TTC549 (cell line): Measurements from ENCODE around the gene PNISR.
"Not testable (repeated sequence)": the region's sequence is repeated elsewhere in the genome, so short reads cannot be mapped to it uniquely, and the experiment has no call there.

Source experiments
- FAIRE-seq: peaks from 2 replicates; lab custom pipeline; 2012; peaks lifted over from hg19 to GRCh38; lab: Jason Lieb, UNC

Gene PNISR, protein sequence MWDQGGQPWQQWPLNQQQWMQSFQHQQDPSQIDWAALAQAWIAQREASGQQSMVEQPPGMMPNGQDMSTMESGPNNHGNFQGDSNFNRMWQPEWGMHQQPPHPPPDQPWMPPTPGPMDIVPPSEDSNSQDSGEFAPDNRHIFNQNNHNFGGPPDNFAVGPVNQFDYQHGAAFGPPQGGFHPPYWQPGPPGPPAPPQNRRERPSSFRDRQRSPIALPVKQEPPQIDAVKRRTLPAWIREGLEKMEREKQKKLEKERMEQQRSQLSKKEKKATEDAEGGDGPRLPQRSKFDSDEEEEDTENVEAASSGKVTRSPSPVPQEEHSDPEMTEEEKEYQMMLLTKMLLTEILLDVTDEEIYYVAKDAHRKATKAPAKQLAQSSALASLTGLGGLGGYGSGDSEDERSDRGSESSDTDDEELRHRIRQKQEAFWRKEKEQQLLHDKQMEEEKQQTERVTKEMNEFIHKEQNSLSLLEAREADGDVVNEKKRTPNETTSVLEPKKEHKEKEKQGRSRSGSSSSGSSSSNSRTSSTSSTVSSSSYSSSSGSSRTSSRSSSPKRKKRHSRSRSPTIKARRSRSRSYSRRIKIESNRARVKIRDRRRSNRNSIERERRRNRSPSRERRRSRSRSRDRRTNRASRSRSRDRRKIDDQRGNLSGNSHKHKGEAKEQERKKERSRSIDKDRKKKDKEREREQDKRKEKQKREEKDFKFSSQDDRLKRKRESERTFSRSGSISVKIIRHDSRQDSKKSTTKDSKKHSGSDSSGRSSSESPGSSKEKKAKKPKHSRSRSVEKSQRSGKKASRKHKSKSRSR

DNA sequence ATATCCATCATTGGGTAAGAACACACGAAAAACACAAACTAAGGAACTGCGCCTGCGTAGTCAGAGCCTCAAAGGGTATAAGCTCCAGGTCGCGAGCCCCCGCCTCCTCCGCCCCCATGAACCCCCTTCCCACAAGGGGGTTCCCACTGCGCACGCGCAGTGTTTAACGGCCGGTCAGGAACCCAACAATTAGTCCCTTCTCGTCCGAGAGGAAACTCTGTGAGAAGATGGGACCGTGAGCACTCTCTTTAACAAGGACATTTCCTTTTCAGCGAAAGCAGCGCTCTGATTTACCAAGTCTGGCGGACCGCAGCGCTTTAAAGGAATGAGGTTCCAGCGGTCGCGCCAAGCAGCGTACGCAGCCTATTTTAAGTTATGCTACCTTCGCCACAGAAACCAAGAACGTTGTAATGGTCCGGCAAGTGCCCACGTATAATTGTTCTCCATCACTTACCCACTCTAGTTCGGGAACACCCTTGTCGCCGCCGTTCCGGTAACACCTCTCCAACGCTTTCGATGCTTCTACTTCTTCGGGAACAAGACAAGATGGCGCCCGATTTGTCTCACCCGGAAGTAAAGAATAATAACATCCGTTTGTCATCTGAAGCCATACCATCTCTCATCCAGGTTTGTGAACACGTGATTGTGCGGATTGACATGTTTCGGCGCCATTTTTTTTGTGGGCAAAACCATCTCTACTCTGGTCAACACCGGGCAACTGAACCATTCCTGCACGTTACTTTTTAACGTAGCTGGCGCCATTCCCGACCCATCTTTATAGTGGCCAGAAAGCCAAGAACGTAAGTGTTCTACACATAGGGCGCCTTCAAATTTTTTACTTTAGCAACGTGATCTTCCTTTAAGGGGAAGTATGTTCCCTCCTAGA is at the start of gene PNISR:
TSS of gene PNISR (minus strand) at position 548 of the 886 bp plus-strand sequence. CDS start 10,649 bp downstream, outside the sequence.
- peak; percentile 91 for FAIRE-seq

DNA sequence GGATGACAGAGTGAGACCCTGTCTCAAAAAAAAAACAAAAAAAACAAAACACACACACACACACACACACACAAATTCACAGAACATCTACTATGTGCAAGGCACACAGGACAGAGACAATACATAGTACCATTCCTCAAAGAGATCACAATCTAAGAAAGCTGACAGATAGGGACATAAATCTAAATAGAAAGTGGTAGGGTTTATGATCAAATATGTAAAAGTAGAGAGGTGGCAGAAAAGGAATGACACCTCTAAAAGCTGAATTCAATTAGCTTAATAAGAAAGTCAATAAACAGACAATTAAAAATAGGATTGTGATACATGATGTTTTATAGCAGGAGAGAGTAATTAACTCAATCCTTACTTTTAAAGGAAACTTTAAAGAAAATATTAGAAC is 48.6 kb upstream of the PNISR start:
- no peak for FAIRE-seq

DNA sequence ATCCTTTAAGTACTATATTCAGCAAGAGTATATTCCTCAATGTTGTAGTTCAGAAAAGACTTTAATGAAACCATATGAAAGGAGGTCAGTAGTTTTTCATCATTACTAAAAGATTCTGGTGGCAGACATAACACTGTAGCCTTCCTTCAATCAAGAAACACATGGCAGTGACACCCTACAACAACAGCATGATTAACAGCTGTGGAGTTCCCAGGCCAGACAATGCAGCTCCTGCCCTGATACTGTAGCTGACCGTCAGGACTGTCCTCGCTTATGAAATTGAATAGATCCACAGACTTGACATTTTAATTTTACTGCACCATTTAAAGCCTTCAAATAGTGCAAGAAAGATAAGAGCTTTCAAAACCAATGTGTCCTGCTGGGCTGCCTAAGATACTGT is 46.5 kb upstream of the PNISR start:
- no peak for FAIRE-seq

DNA sequence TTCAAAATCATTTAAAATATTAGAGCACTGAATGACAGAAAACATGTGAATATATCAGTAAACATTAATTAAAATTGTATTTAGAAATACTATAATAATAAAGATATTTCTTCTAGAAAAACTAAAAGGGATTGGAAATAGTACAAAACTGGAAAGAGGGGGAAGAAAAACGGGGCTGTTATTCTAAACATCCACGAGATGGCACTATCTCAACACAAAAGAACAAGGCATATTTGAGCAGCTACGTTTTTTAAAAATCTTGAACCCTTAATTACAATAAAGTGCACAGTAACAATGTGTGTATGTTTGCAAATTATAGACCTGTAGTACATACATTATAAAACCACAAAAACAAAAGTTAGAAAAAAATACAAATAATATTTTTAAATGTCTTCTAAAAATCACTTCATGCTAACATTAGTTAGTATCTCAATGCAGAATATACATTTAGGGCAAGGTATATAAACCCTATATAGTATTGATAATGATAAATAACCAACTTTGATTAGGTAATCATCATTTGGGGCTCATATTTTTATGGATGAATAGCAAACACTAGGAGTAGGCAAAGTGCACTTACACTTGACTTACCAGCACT is 42.5 kb upstream of the PNISR start:
- peak; percentile 97 for FAIRE-seq

DNA sequence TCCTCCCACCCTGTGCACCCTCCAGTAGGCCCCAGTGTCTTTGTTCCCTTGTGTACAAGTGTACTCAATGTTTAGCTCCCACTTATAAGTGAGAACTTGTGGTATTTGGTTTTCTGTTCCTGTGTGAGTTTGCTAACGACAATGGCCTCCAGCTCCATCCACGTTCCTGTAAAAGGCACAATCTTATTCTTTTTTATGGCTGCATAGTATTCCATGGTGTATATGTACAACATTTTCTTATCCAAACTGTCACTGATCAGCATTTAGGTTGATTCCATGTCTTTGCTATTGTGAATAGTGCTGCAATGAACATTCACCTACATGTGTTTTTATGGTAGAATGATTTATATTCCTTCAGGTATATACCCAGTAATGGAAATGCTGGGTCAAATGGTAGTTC is 34.0 kb upstream of the PNISR start:
- FAIRE-seq, result not testable (repeated sequence)

DNA sequence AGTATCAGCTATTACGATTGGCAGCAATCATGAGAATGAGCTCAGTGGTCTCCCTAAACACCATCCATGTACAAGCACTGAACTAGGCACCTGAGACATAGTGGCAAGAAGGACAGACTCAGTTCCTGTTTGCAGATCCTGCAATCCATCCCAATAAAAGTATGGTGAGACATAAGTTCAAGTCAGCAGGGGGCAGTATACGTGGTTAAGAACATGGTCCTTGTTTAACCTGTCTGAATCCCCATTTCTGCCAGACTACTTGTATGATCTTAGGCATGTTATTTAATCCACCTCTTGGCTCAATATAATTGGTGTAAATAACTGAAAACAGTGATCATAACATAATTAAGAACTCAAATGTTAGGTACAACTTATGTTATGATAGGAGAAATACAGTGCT is 33.2 kb upstream of the PNISR start:
- no peak for FAIRE-seq

DNA sequence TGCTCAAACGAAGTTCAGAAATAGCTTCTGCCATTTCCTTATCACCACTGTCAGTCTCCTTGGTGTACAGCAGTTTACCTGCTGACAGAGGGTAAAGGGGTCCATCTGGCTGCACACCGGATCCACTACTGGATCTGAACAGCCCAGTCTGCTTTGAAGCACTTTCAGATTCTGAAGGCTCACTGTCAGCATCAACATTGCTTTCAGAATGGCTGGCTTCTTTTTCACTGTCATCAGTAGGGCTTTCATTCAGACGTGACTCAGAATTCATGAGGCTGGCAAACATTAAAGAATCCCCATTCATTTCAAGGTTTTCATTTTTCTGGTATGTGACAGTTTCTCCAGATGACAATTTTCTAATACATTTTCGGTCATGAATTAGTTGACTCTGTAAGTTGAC is 21.0 kb upstream of the PNISR start:
- no peak for FAIRE-seq

DNA sequence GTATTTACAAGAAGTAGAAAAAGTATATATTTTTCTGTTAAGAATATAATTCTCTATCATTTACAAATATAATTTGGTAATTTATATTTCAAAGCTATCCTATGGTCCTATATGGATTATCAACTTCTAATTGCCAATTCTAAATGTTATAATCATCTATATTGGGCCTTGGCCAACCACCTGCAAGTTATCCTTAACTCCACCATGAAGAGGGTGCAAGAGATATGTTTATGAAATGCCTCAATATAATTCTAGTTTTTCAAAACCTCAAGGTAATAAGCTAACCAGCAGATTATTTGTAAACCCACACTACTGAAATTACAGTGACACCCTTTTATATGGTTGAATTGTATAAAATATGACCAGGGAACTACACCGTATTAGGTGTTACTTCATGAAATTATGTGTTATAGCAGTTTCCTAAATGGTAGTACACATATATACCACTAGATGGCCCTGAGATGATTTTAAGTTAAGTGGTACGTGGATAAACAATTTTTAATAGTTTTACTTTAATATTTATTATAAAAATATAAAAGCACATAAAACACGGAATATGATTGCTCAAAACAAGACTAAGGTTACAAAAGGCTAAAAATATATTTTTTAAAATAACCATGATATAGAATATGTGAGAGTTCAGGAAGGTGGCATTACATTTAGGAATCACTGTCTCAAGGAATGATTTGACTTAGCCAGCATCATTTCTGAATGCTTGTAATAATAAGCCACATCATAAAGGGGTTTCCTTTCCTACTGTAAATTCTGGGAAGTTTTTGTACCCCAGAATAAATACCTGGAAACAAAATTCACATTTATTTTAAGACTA is 9.8 kb upstream of the PNISR start:
- FAIRE-seq, result peak; percentile 92

DNA sequence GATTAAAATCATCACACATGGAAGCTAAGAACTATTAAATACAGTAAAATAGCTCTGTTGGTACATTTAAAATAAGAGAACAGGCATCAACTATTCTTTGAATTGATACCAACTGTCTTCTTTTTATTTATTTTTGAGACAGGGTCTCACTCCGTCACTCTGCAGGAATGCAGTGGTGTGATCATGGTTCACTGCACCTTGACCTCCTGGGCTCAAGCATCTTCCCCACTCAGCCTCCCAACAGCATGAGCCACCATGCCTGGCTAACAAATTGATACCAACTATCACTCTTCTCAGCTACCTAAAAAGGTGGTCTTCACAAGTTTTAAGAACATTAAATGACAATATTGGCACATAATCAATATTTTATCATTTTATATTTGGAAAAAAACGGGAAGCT is 7.8 kb upstream of the PNISR start:
- no peak for FAIRE-seq

DNA sequence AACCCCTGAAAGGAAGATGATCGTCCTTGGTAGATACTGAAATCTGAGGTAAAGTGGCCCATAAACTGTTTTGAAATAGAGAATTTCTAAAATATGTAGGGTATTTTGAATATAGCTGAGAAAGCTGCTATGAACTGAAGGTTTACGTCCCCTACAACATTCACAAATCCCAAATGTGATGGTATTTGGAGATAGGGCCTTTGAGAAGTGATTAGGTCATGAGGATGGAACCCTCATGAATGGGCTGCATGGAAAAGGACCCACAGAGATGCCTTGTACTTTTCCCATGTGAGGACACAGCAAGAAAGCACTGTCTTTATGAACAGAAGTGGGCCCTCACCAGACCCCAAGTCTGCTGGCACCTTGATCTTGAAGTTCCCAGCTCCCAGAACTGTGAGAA is 6.8 kb upstream of the PNISR start:
- FAIRE-seq, result no peak

DNA sequence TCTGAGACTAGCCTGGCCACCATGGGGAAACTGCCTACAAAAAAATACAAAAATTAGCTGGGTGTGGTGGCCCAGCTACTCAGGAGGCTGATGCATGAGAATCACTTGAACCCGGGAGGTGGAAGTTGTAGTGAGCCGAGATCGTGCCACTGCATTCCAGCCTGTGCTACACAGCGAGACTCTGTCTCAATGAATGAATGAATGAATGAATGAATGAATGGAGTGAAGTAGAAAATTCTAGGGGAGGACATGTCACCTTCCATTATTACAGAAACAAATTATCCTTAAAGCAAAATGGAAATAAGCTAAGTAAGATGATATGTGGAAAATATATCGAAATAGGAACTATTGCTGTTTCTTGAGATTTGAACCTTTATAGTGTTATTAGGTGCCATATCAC is 2.9 kb upstream of the PNISR start:
- FAIRE-seq, result no peak

DNA sequence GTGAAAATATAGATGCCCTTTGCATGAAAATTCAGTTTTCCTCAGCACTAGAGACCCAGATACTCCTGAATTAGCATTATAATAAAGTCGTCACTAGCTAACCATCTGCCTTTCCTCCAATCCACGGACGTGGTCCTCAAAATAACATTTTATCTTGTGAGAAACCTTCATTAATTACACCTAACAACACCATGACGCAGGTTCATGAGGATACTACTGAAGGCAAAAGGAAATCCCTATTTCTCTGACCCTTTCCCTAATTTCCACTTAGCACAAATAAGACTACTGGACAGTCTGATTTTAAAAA is 1.3 kb upstream of the PNISR start:
- no peak for FAIRE-seq

DNA sequence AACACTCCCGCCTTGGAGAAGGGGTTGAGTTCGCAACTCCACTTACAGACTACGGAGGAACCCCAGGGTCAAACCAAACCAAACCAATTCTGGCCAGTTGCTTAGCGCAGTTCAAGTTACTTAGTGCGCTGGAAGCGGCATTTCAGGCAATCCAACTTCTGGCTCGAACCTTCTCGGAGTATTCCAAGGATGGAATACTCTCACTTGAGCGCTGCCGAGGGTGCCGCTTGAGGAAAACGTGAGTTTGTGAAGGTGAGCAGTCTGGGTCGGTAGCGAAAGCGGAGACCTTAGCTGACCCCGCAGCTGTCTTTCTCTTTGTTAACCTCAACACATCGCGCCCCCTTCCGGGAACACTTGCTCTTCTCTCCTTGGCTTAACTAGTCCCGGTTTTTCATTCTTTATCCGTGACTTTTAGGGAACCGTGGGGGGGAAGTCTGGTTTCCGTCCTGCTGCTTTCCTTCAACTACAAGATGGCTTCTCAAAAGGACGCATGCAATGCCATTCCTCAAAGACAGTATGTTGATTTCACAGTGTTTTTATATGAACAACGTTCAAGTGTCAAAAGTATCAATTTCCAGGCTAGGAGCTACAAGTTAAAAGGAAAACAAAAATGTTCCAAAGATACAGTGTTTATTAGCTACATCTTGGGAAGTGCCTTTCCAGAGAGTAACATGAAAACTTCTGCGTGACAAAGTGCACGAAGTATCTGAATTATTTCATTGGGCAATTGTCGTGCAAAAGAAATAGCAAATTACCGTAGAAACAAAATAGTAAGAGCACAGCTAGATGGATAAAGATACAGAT is 741 bp upstream of the PNISR start:
- FAIRE-seq, result no peak

DNA sequence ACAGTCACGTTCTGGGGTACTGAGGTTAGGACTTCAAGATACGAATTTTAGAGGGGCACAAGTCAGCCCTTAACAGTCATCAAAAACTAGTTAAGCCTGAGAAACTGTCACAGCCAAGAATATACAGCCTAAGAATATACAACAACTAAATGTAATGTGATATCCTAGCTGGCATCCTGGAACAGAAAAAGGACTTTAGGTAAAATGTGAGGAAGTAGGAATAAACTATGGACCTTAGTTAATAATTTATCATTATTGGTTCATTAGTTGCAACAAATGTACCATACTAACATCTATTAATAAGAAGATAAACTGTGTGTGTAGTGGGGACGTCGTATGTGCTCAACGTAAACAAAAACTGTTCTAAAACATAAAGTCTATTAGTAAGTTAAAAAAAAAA is 1.1 kb downstream of the PNISR start:
- no peak for FAIRE-seq

DNA sequence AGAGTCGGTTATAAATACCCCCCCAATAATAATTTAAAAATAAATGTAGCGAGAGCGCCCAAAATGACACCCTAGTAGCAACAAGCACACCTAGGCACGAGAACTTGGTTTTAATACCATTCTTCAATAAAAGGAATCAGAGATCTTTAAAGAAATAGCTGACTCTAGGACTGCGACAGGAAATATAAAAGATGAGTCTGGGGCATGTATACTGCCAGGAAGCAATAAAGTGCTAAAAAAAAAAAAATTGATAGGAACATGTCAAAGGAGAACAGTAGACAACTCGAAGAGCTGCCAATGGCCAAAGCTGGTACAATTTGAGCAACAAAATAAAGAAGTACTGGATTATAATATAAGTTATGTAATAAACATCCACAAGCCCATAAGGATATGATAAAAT is 2.2 kb downstream of the PNISR start:
- FAIRE-seq, result no peak

DNA sequence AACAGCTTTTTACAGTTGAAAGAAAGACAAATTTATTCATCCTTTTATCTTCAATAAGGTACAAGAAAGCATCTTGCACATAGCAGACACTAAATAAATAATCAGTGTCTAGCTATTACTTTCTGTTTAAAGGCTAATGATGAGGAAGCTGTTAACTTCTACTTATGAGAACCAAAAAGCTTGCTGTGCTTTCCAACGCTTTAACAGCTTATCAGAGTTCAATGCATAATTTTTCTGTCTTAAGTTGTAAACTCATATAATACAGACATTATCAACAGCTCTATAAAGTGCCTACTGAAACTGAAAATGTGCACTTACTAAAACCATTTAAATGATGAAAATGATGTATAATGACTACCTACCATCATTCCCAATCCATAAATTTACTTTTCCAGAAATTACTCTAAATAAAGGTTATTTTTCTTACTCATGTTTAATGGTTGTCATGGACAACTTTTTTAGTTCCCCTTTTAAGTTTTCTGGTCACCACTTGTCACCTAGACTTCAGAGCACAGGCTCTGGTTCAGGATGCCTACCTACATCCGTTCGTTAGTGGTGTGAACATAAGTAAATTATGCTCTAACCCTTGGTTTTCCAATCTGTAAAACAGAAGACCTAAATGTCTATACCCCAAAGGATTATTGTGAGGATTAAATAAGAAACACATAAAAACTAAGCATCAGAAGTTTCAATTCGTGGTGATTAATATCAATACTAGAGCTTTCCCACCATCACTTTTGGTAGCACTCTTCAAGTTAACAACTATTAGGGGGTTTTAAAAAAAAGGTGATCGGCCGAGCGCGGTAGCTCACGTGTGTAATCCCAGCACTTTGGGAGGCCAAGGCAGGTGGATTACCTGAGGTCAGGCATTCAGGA is 8.0 kb downstream of the PNISR start:
- FAIRE-seq, result no peak

DNA sequence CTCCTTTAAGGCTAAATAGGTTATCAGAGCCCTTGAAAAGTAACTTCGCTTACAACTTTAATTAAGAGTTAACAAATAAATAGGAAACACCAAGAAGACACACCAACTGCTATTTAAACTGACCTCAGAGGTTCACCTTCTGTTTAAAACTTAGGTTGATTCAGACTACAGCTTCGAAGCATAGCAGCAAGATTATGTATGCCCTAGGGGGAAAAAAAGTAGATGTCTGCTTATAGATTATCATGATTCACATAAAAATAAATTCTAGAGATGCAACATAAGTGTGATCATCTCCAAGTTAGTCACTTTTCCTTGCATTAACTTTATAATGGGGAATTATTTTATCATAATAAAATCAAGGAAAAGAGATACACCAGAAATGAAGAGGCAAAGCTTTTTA is 8.9 kb downstream of the PNISR start:
- FAIRE-seq, result no peak

DNA sequence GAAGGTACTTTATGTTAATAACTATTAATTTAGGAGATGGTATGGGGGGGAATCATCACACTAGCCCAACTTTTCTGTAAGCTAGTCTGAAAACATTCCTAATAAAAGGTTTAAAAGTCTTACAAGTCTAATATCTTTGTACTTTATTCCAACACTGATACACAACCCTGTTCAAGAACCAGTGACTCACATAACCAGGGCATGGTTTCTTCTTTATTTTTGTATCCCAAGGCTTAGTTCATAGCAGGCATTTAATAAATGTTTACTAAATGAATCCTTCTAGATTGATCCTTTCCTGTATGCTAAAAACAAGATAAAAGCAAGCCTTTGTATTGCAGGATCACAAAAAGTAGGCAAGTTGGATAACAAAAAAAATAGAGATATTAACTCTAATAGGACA is 9.7 kb downstream of the PNISR start:
- no peak for FAIRE-seq

DNA sequence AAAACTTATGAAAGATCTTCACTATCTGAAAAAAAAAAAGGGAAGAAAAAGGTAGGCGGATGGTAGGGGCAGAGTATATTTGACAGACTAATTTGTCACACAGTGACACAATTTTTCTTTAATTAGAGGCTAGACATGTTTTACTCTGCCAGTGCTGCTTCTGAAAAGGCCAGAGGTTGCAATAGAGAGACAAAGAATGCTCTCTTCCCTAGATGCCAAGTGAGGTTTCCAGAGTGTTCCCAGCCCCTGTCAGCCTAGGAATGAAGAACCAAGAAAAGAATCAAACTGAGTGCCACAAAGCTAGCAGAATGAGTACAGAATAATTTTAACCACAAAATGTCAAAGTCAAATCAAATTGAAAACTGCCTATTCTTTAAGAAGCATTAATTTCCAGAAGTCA is 13.0 kb downstream of the PNISR start:
- FAIRE-seq, result no peak

DNA sequence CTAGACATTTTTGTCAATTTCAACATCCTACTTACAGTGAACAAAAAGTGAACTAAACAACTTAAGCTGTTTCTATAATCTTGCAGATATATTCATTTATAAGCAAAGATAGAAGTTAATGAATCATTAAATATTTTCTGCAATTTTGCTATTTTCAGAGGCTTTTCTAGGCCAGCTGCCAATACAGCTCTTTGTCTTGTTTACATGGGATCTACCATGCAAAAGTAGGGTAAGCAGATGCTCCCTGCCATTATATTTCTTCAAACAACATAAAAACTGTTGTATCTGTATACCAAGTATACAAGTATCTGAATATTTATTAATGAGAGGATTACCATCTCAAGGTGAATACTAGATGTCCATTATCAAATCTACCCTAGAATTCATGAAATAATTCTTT is 15.4 kb downstream of the PNISR start:
- FAIRE-seq, result no peak
